Esophagus muscularis mucosa (tissue), 4 donors: ENCODE data around the gene CYSRT1. TPM values are rescaled to one million over a fixed set of nuclear protein-coding genes. Genes with fewer than 3 reads are reported as not detected.

Source experiments
- DNase-seq: peaks from one replicate; pipeline ENCODE4 v3.0.0-alpha.2; 2017; ENCODE audit errors: extremely low spot score
- H3K27ac ChIP-seq, 4 donors: fragments of 200-600 bp; sonication (generic); replicated peaks in 1 of 4; 1 replicate in 3 of 4; 2 replicates in 1 of 4; pipeline ENCODE4 v1.5.1; 2016 to 2019; ENCODE audit warnings: mild to moderate bottlenecking in 1 of 4
- H3K27me3 ChIP-seq, 4 donors: fragments of 200-600 bp; sonication (generic); one replicate each; pipeline versions ENCODE4 v1.5.1 to v1.6.0; 2016 to 2019
- H3K36me3 ChIP-seq, 4 donors: fragments of 200-600 bp; sonication (generic); one replicate each; pipeline ENCODE4 v1.5.1; 2016 to 2019
- H3K4me1 ChIP-seq, 4 donors: fragments of 200-600 bp; sonication (generic); one replicate each; pipeline ENCODE4 v1.5.1; 2016 to 2019
- H3K4me3 ChIP-seq, 4 donors: fragments of 200-600 bp; sonication (generic); 1 replicate in 2 of 4; 2 replicates in 2 of 4; pipeline ENCODE4 v1.5.1; 2016 to 2019; ENCODE audit warnings: mild to moderate bottlenecking in 4 of 4, moderate library complexity in 1 of 4
- H3K9me3 ChIP-seq, 4 donors: fragments of 200-600 bp; sonication (generic); 1 replicate in 3 of 4; 2 replicates in 1 of 4; pipeline ENCODE4 v1.5.1; 2016 to 2019
- CTCF ChIP-seq, 3 experiments: fragments of 200-600 bp in 2 of 3; fragments of 450-650 bp in 1 of 3; sonication (generic) in 2 of 3; IDR thresholded peaks; one replicate each; pipeline ENCODE4 v1.5.1; 2017 to 2019; ENCODE audit warnings: antibody characterized with exemption in 3 of 3, mild to moderate bottlenecking in 2 of 3, moderate library complexity in 1 of 3
- EP300 ChIP-seq: sonication (generic); formaldehyde crosslinking; IDR thresholded peaks from one replicate; pipeline ENCODE4 v1.6.1; 2017; ENCODE audit warnings: antibody characterized with exemption
- POLR2A ChIP-seq: fragments of 450-650 bp; IDR thresholded peaks from one replicate; pipeline ENCODE4 v1.6.1; 2017; ENCODE audit warnings: antibody characterized with exemption, moderate library complexity, mild to moderate bottlenecking, low read depth
- POLR2AphosphoS5 ChIP-seq, 2 donors: sonication (generic); formaldehyde crosslinking; IDR thresholded peaks; one replicate each; pipeline ENCODE4 v1.6.1; 2017; ENCODE audit warnings: antibody characterized with exemption in 2 of 2
- WGBS: methylation state at CpG from one replicate; pipeline ENCODE4 v1.1.5; 2018; 5-methylcytosine and 5-hydroxymethylcytosine counted together
- intact Hi-C: fragments of 100-400 bp; cut with DNase I; formaldehyde crosslinking; loops from one replicate; pipeline ENCODE4 v1.15.1; 2023
- total RNA-seq, 4 donors: library from RNA; depleted of rRNA; stranded (reverse); fragments of >200 nt; gene quantifications; one replicate each; pipeline versions ENCODE4 v1.1.0 to v1.2.1, GENCODE V29; 2016

Gene CYSRT1
- total RNA-seq, 4 donors from 2014 or later = 0.33 to 0.45 (median 0.40) TPM; not detected in 1

- intact Hi-C loops = no loop called here
- no peak overlapping the region for H3K27ac ChIP-seq
- H3K4me3 ChIP-seq = no peak overlapping the region
- TF ChIP-seq CTCF (IDR thresholded peaks at IDR 0.05) = no peak
- no peak for TF ChIP-seq EP300
- no peak for TF ChIP-seq POLR2AphosphoS5 (IDR thresholded peaks at IDR 0.05)
- TF ChIP-seq POLR2A = no peak
- no peak for DNase-seq
- H3K4me1 ChIP-seq = peaks cover 16 to 38% (median 28%) of the 10 kb centered on the region in 4 donors
- peaks cover 0 to 82% (median 47%) of the 10 kb centered on the region in 4 donors for H3K27me3 ChIP-seq
- no peaks in the 10 kb centered on the region for H3K36me3 ChIP-seq
- 40% methylated on average over 2 of the region's 10 CpGs for WGBS
- no peaks in the 10 kb centered on the region for H3K9me3 ChIP-seq
Measured at GRCh38 chr9:137232101-137232500, 7.1 kb downstream of the CYSRT1 start.

- TF ChIP-seq POLR2A = no peak
- no peak for TF ChIP-seq CTCF (IDR thresholded peaks at IDR 0.05)
- no peak for TF ChIP-seq POLR2AphosphoS5 (IDR thresholded peaks at IDR 0.05)
- no peak for TF ChIP-seq EP300
- Histone ChIP-seq H3K9me3 (no peaks in the 10 kb centered on the region), H3K4me1 (peaks cover 19 to 38% (median 27%) of the 10 kb centered on the region in 4 donors), H3K27me3 (peaks cover 0 to 78% (median 45%) of the 10 kb centered on the region in 4 donors), H3K27ac (no peak overlapping the region), H3K36me3 (no peaks in the 10 kb centered on the region), H3K4me3 (no peak overlapping the region)
- intact Hi-C loops = no loop called here
- DNase-seq = no peak
- WGBS = 56% methylated on average over 9 of the region's 24 CpGs
Measured at GRCh38 chr9:137232510-137232909, 7.5 kb downstream of the CYSRT1 start.

- TF ChIP-seq CTCF (IDR thresholded peaks at IDR 0.05) = no peak
- TF ChIP-seq POLR2AphosphoS5 (IDR thresholded peaks at IDR 0.05) = no peak
- no peak for TF ChIP-seq POLR2A
- no peak for TF ChIP-seq EP300
- Histone ChIP-seq H3K4me3 (no peak overlapping the region), H3K4me1 (peaks cover 25 to 38% (median 29%) of the 10 kb centered on the region in 4 donors), H3K27ac (no peak overlapping the region), H3K27me3 (peaks cover 0 to 69% (median 42%) of the 10 kb centered on the region in 4 donors), H3K9me3 (no peaks in the 10 kb centered on the region), H3K36me3 (no peaks in the 10 kb centered on the region)
- intact Hi-C loops = no loop called here
- DNase-seq = no peak
- WGBS = 79% methylated on average over 12 of the region's 40 CpGs
Measured at GRCh38 chr9:137233143-137233980, 8.4 kb downstream of the CYSRT1 start.

- peaks cover 0 to 61% (median 36%) of the 10 kb centered on the region in 4 donors for H3K27me3 ChIP-seq
- H3K4me3 ChIP-seq = no peak overlapping the region
- H3K9me3 ChIP-seq = no peaks in the 10 kb centered on the region
- TF ChIP-seq POLR2A = no peak
- no peak for TF ChIP-seq EP300
- no peak for TF ChIP-seq POLR2AphosphoS5 (IDR thresholded peaks at IDR 0.05)
- TF ChIP-seq CTCF (IDR thresholded peaks at IDR 0.05) = no peak
- peaks cover 32 to 46% (median 36%) of the 10 kb centered on the region in 4 donors for H3K4me1 ChIP-seq
- H3K36me3 ChIP-seq = no peaks in the 10 kb centered on the region
- DNase-seq = no peak
- WGBS = 69% methylated on average over 13 of the region's 40 CpGs
- no peak overlapping the region for H3K27ac ChIP-seq
- intact Hi-C loops = no loop called here
Measured at GRCh38 chr9:137234055-137234697, 9.2 kb downstream of the CYSRT1 start.
